Aorta (tissue), 5 donors: ENCODE measurements around the gene DRG2. TPM values are rescaled to one million over a fixed set of nuclear protein-coding genes. Genes with fewer than 3 reads are reported as not detected.

Experiments
- ATAC-seq: fragments of 200-7000 bp; cut with Tn5 transposase; one replicate; pipeline ENCODE4 v1.9.1; 2022; ENCODE audit warnings: moderate library complexity; ENCODE audit not compliant: low FRiP score
- DNase-seq, 2 donors: peaks; one replicate each; pipeline ENCODE4 v3.0.0-alpha.2; 2020
- H3K27ac ChIP-seq, 2 donors: one replicate each; pipeline ENCODE4 v1.5.1; 2013; ENCODE audit warnings: low read length in 2 of 2, mild to moderate bottlenecking in 2 of 2, moderate library complexity in 2 of 2, control low read depth in 1 of 2, inconsistent platforms in 1 of 2, low read depth in 1 of 2
- H3K27me3 ChIP-seq, 2 donors: one replicate each; pipeline ENCODE4 v1.6.1; 2013; ENCODE audit warnings: control low read depth in 1 of 2, low read length in 1 of 2, mild to moderate bottlenecking in 1 of 2, moderate library complexity in 1 of 2; ENCODE audit not compliant: insufficient read depth in 2 of 2, control insufficient read depth in 1 of 2
- H3K36me3 ChIP-seq, 2 donors: one replicate each; pipeline ENCODE4 v1.6.1; 2013; ENCODE audit warnings: control low read depth in 1 of 2, low read length in 1 of 2, mild to moderate bottlenecking in 1 of 2; ENCODE audit not compliant: insufficient read depth in 2 of 2, control insufficient read depth in 1 of 2
- H3K4me1 ChIP-seq, 2 donors: one replicate each; pipeline ENCODE4 v1.6.1; 2013; ENCODE audit warnings: low read length in 2 of 2, control low read depth in 1 of 2, mild to moderate bottlenecking in 1 of 2, moderate library complexity in 1 of 2; ENCODE audit not compliant: insufficient read depth in 2 of 2, control insufficient read depth in 1 of 2
- H3K4me3 ChIP-seq, 2 donors: one replicate each; pipeline ENCODE4 v1.5.1; 2013; ENCODE audit warnings: low read length in 2 of 2, control low read depth in 1 of 2, mild to moderate bottlenecking in 1 of 2
- H3K9me3 ChIP-seq: one replicate; pipeline ENCODE4 v1.6.1; 2013; ENCODE audit warnings: mild to moderate bottlenecking, low read length; ENCODE audit not compliant: control insufficient read depth
- WGBS, 2 donors: extraction: QIAGEN DNeasy Blood & Tissue Kit; methylation state at CpG; one replicate each; pipeline ENCODE4 v1.1.7; 2013; 5-methylcytosine and 5-hydroxymethylcytosine counted together
- intact Hi-C, 2 donors: fragments of 100-400 bp; cut with DNase I; formaldehyde crosslinking; loops; one replicate each; pipeline versions ENCODE4 v1.14.2 to v1.15.0; 2022
- polyA plus RNA-seq, 2 donors: library from polyadenylated mRNA; stranded (reverse); fragments of 200-250 nt; gene quantifications; one replicate each; pipeline ENCODE4 v1.2.3, GENCODE V29; 2013
- total RNA-seq, 2 donors: library from RNA; stranded (reverse); fragmentation: NEBNext Ultra II Directional; extraction: Animal tissue kit (Norgen Biotek cat#: 25700); gene quantifications; one replicate each; pipeline ENCODE4 v1.2.1, GENCODE V29; 2021
- donor health status: healthy with polysubstance abuse.
- donor health status: Bipolar disorder and iron deficiency.
- donor health status: DM: no; HTN: no; CAD: no.
- donor health status: DM: no; HTN: no; CAD: no.
- donor health status: DM: yes; HTN: yes; CAD: no.

Gene DRG2
- total and polyA plus RNA-seq, 4 donors, result 16.0 to 52.3 (median 31.2) TPM

- WGBS, 2 donors, result 100% methylated on average over 1 of the region's 1 CpG
- peaks cover 2% of the 10 kb centered on the region for H3K9me3 ChIP-seq
- intact Hi-C loops, result no loop called here
- H3K27ac ChIP-seq, result no peak overlapping the region
- H3K4me1 ChIP-seq, result no peaks in the 10 kb centered on the region
- no peak for DNase-seq
- H3K4me3 ChIP-seq, result no peak overlapping the region
- no peaks in the 10 kb centered on the region for H3K36me3 ChIP-seq
- H3K27me3 ChIP-seq, result no peaks in the 10 kb centered on the region
- no peak for ATAC-seq
Observed at GRCh38 chr17:18117533-18117932, 29.8 kb downstream of the DRG2 start.

- no peaks in the 10 kb centered on the region for H3K27me3 ChIP-seq
- H3K4me1 ChIP-seq, result no peaks in the 10 kb centered on the region
- peaks cover 2% of the 10 kb centered on the region for H3K9me3 ChIP-seq
- H3K27ac ChIP-seq, result no peak overlapping the region
- no peaks in the 10 kb centered on the region for H3K36me3 ChIP-seq
- intact Hi-C loops, result no loop called here
- H3K4me3 ChIP-seq, result no peak overlapping the region
- ATAC-seq, result no peak
- no peak for DNase-seq
- 91 to 92% methylated on average over 33 of the region's 33 CpGs for WGBS, 2 donors
Observed at GRCh38 chr17:18117982-18118975, 30.5 kb downstream of the DRG2 start.

- H3K4me1 ChIP-seq, result no peaks in the 10 kb centered on the region
- peaks cover 2% of the 10 kb centered on the region for H3K9me3 ChIP-seq
- WGBS, 2 donors, result 97 to 98% methylated on average over 57 of the region's 57 CpGs
- intact Hi-C loops, result no loop called here
- H3K4me3 ChIP-seq, result no peak overlapping the region
- DNase-seq (no peak), ATAC-seq (no peak)
- no peak overlapping the region for H3K27ac ChIP-seq
- no peaks in the 10 kb centered on the region for H3K36me3 ChIP-seq
- H3K27me3 ChIP-seq, result no peaks in the 10 kb centered on the region
Observed at GRCh38 chr17:18119166-18119745, 31.5 kb downstream of the DRG2 start.

GRCh38 chr17:18119938-18120337 is 32.2 kb downstream of the DRG2 start:
- H3K4me3 ChIP-seq, result no peak overlapping the region
- intact Hi-C loops, result no loop called here
- no peaks in the 10 kb centered on the region for H3K27me3 ChIP-seq
- no peaks in the 10 kb centered on the region for H3K36me3 ChIP-seq
- no peak for ATAC-seq
- no peaks in the 10 kb centered on the region for H3K4me1 ChIP-seq
- H3K9me3 ChIP-seq, result peaks cover 2% of the 10 kb centered on the region
- no peak for DNase-seq
- 97 to 98% methylated on average over 30 of the region's 30 CpGs for WGBS, 2 donors
- no peak overlapping the region for H3K27ac ChIP-seq

GRCh38 chr17:18120461-18121017 is 32.8 kb downstream of the DRG2 start:
- Histone ChIP-seq H3K27ac (no peak overlapping the region), H3K27me3 (no peaks in the 10 kb centered on the region), H3K4me1 (no peaks in the 10 kb centered on the region), H3K9me3 (peaks cover 2% of the 10 kb centered on the region), H3K4me3 (no peak overlapping the region), H3K36me3 (no peaks in the 10 kb centered on the region)
- WGBS, 2 donors, result 75 to 90% methylated on average over 50 to 68 of the region's 68 CpGs
- intact Hi-C loops, result no loop called here
- ATAC-seq, result no peak
- DNase-seq, result no peak

GRCh38 chr17:18121144-18121910 is 33.6 kb downstream of the DRG2 start:
- intact Hi-C loops, result no loop called here
- Histone ChIP-seq H3K9me3 (peaks cover 2% of the 10 kb centered on the region), H3K36me3 (no peaks in the 10 kb centered on the region), H3K27me3 (no peaks in the 10 kb centered on the region), H3K27ac (no peak overlapping the region), H3K4me1 (no peaks in the 10 kb centered on the region), H3K4me3 (no peak overlapping the region)
- WGBS, 2 donors, result 87 to 90% methylated on average over 43 to 54 of the region's 54 CpGs
- no peak for DNase-seq
- no peak for ATAC-seq

GRCh38 chr17:18122990-18123753 is 35.4 kb downstream of the DRG2 start:
- DNase-seq, result no peak
- intact Hi-C loops, result no loop called here
- Histone ChIP-seq H3K9me3 (peaks cover 2% of the 10 kb centered on the region), H3K27me3 (no peaks in the 10 kb centered on the region), H3K4me1 (no peaks in the 10 kb centered on the region), H3K36me3 (no peaks in the 10 kb centered on the region), H3K27ac (no peak overlapping the region), H3K4me3 (no peak overlapping the region)
- ATAC-seq, result no peak
- 85% methylated on average over 31 of the region's 31 CpGs for WGBS, 2 donors
